Small intestine (tissue), 7 donors: Measurements from ENCODE around the gene WRAP53. TPM values are rescaled to one million over a fixed set of nuclear protein-coding genes. Genes with fewer than 3 reads are reported as not detected.

Experiments
- DNase-seq, 2 donors: peaks; one replicate each; pipeline versions ENCODE4 v3.0.0 to v3.0.0-alpha.2; 2013
- FAIRE-seq: peaks from 2 replicates; lab custom pipeline; 2012; peaks lifted over from hg19 to GRCh38; lab: Jason Lieb, UNC
- H3K27ac ChIP-seq, 3 donors: one replicate each; pipeline ENCODE4 v1.5.1; 2013; ENCODE audit warnings: low read length in 2 of 3, mild to moderate bottlenecking in 2 of 3, control low read depth in 1 of 3, inconsistent platforms in 1 of 3, low read depth in 1 of 3, moderate library complexity in 1 of 3
- H3K27me3 ChIP-seq, 3 donors: one replicate each; pipeline ENCODE4 v1.6.1; 2013; ENCODE audit warnings: low read length in 3 of 3, inconsistent platforms in 1 of 3; ENCODE audit not compliant: control insufficient read depth in 3 of 3, insufficient read depth in 3 of 3
- H3K36me3 ChIP-seq, 3 donors: one replicate each; pipeline ENCODE4 v1.6.1; 2013; ENCODE audit warnings: low read length in 3 of 3, inconsistent platforms in 1 of 3, low read depth in 1 of 3, mild to moderate bottlenecking in 1 of 3, moderate library complexity in 1 of 3; ENCODE audit not compliant: control insufficient read depth in 3 of 3, insufficient read depth in 2 of 3
- H3K4me1 ChIP-seq, 3 donors: one replicate each; pipeline ENCODE4 v1.6.1; 2013; ENCODE audit warnings: low read length in 2 of 3, inconsistent platforms in 1 of 3, low read depth in 1 of 3, mild to moderate bottlenecking in 1 of 3, moderate library complexity in 1 of 3; ENCODE audit not compliant: control insufficient read depth in 3 of 3, insufficient read depth in 2 of 3
- H3K4me3 ChIP-seq, 3 donors: one replicate each; pipeline ENCODE4 v1.5.1; 2013; ENCODE audit warnings: low read length in 3 of 3, control low read depth in 1 of 3, inconsistent platforms in 1 of 3, low read depth in 1 of 3, mild to moderate bottlenecking in 1 of 3, moderate library complexity in 1 of 3
- H3K9me3 ChIP-seq, 2 donors: one replicate each; pipeline ENCODE4 v1.6.1; 2013; ENCODE audit warnings: low read depth in 1 of 2, low read length in 1 of 2; ENCODE audit not compliant: control insufficient read depth in 2 of 2, insufficient read depth in 1 of 2
- WGBS, 3 donors: extraction: QIAGEN DNeasy Blood & Tissue Kit; methylation state at CpG; one replicate each; pipeline ENCODE4 v1.1.7; 2013; 5-methylcytosine and 5-hydroxymethylcytosine counted together
- polyA plus RNA-seq, 4 donors: library from polyadenylated mRNA; stranded (reverse) in 3 of 4; unstranded in 1 of 4; fragments of 200-250 nt in 3 of 4; fragments of 120-200 nt in 1 of 4; gene quantifications; one replicate each; pipeline versions ENCODE4 v1.2.1 to v1.2.3, GENCODE V29; 2013
- donor health status: healthy with polysubstance abuse.
- donor health status: control.
- donor health status: control.
- donor health status: Bipolar disorder and iron deficiency.
- donor health status: healthy.

Gene WRAP53
- polyA plus RNA-seq, 4 donors, result 7.1 to 17.7 (median 11.2) TPM

- FAIRE-seq (no peak), DNase-seq (no peak)
- peaks cover 0 to 69% (median 0%) of the 10 kb centered on the region in 3 donors for H3K27me3 ChIP-seq
These were observed 27.9 kb downstream of the WRAP53 start for GRCh38 chr17:7715936-7716886.

DNA sequence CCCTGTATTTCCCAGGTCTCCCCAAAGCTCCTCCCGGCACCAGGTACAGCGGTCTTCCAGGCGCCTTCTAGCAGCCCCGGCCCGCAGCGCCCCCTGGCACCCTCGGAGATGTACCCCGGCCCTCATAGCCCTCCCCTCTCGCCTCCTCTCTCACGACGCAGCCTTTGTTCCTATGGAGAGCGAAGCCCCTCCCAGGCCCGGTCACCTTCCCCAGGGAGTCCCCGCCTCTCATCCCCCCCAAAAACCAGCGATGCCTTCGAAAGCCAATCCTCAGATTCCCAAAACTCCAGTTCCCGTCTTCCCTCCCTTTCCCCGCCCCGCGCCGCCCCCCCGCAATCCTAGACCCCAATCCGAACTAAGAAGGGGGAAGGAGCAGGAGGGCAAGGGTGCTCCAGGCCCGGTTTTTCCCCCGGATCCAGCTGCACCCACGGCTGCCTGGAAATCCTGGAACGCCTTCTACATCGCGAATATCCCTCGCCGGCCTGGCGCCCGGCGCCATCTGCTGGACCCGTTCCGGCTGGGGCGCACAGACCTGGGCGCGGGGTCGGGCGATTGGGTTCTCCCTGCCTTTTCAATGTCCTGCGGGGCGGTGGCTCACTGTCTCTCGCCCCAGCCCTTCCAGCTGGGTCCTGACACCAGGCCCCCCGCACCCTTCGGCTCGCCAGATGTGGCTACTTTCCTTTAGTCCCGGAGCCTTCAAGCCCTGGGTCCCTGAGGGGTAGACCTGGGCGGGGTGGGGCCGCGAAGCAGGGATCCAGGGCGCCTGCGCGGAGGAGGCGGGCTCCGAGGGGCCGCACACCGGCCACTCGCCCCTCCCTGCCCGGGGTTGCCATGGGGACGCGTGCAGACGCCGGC is 28.9 kb downstream of the WRAP53 start, which contains the start of gene DNAH2:
TSS of gene DNAH2 (plus strand) at position 844 of the 855 bp plus-strand sequence. CDS start 1,991 bp downstream, outside the sequence.
- Histone ChIP-seq H3K27me3 (peaks cover 0 to 62% (median 0%) of the 10 kb centered on the region in 3 donors), H3K9me3 (no peaks in the 10 kb centered on the region), H3K36me3 (no peaks in the 10 kb centered on the region), H3K27ac (peak within 1 kb of the TSS in 1 of 3 donors; percentile 54), H3K4me1 (peaks cover 0 to 14% (median 6%) of the 10 kb centered on the region in 3 donors), H3K4me3 (peak within 1 kb of the TSS; percentile 31 to 65 (median 33))
- 1% methylated on average over 51 to 64 of the region's 64 CpGs for WGBS, 3 donors
- FAIRE-seq (no peak), DNase-seq (peak; percentile 53 to 88)

More at GRCh38 chr17:7715936-7716886, 27.9 kb downstream of the WRAP53 start:
- WGBS, 3 donors, result 21 to 36% (median 25%) methylated on average over 19 to 20 of the region's 20 CpGs
- Histone ChIP-seq H3K27ac (peak overlapping the region in 1 of 3 donors; percentile 54), H3K4me1 (peaks cover 0 to 14% (median 6%) of the 10 kb centered on the region in 3 donors), H3K4me3 (peak overlapping the region in 1 of 3 donors; percentile 65), H3K36me3 (no peaks in the 10 kb centered on the region), H3K9me3 (no peaks in the 10 kb centered on the region)

- DNase-seq, result peak; percentile 32 to 44
- H3K27ac ChIP-seq, result no peak overlapping the region
- H3K9me3 ChIP-seq, result no peaks in the 10 kb centered on the region
- H3K4me3 ChIP-seq, result peak overlapping the region; percentile 31 to 65 (median 33)
- peaks cover 0 to 58% (median 0%) of the 10 kb centered on the region in 3 donors for H3K27me3 ChIP-seq
- peaks cover 0 to 14% (median 6%) of the 10 kb centered on the region in 3 donors for H3K4me1 ChIP-seq
- no peaks in the 10 kb centered on the region for H3K36me3 ChIP-seq
- no peak for FAIRE-seq
- WGBS, 3 donors, result 2 to 5% (median 3%) methylated on average over 16 of the region's 16 CpGs
These were observed 29.6 kb downstream of the WRAP53 start for GRCh38 chr17:7717756-7718350.

DNA sequence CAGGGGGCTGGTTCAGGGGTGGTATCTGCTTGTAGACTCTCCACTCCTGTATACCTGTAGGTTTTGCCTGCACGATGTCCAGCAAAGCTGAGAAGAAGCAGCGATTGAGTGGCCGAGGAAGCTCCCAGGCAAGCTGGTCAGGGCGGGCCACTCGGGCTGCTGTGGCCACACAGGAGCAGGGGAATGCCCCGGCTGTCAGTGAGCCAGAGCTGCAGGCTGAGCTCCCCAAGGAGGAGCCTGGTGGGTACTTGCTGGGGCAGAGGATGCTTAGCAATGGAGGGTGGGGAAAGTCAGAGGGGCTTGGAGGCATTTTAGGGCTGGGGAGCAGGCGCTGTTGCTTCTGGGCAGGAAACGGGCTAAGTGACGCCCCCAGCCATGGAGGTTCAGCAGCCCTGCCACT is 31.4 kb downstream of the WRAP53 start:
- Histone ChIP-seq H3K27me3 (peaks cover 0 to 43% (median 4%) of the 10 kb centered on the region in 3 donors), H3K4me1 (peaks cover 0 to 14% (median 6%) of the 10 kb centered on the region in 3 donors), H3K9me3 (no peaks in the 10 kb centered on the region), H3K27ac (no peak overlapping the region), H3K4me3 (no peak overlapping the region), H3K36me3 (no peaks in the 10 kb centered on the region)
- DNase-seq (no peak), FAIRE-seq (no peak)
- 77 to 89% (median 83%) methylated on average over 9 of the region's 9 CpGs for WGBS, 3 donors

DNA sequence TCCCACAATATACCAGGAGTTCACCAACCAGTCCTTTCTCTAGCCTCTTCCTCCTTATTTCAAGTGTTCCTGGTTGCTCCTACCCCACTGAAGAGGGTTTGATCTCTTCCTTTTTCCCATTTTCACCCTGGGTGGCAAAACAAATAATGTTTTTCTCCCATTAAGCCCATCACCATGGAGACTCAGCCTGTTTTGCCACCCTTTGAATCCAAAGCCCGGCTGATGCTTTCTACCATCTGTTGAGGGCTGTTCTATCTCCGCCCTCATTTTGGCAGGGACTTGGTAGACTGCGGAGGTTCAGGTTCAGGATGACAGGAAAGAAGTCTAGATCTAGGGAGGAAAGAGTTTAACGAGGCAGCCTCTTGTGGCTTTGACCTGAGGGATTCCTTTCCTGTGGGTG is 31.8 kb downstream of the WRAP53 start:
- H3K9me3 ChIP-seq, result no peaks in the 10 kb centered on the region
- H3K4me1 ChIP-seq, result peaks cover 0 to 14% (median 6%) of the 10 kb centered on the region in 3 donors
- no peak overlapping the region for H3K27ac ChIP-seq
- H3K4me3 ChIP-seq, result no peak overlapping the region
- no peak for FAIRE-seq
- no peak for DNase-seq
- 54 to 69% (median 55%) methylated on average over 4 of the region's 4 CpGs for WGBS, 3 donors
- peaks cover 0 to 39% (median 4%) of the 10 kb centered on the region in 3 donors for H3K27me3 ChIP-seq
- H3K36me3 ChIP-seq, result no peaks in the 10 kb centered on the region

DNA sequence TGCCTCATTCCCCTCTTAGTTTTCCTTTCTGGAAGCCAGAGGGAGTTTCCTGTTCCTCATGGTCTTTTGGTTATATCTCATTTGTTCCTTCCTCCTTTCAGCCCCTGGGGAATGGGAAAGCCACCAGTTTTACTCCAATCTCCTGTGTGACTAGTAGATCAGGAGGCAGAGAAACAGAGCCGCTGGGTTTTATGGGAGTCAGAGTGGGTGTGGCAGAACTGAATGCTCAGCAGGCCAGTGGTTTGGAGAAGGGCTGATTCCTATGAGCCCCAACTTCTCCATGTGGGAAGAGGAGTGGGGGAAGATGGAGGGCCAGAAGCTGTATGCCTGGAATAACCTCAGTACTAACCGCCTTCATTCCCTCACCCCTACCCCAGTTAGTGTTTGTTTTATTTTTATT is 33.3 kb downstream of the WRAP53 start:
- H3K27ac ChIP-seq, result no peak overlapping the region
- no peaks in the 10 kb centered on the region for H3K36me3 ChIP-seq
- no peak overlapping the region for H3K4me3 ChIP-seq
- peaks cover 0 to 8% (median 4%) of the 10 kb centered on the region in 3 donors for H3K4me1 ChIP-seq
- H3K9me3 ChIP-seq, result no peaks in the 10 kb centered on the region
- FAIRE-seq, result no peak
- no peak for DNase-seq
- H3K27me3 ChIP-seq, result peaks cover 0 to 24% (median 4%) of the 10 kb centered on the region in 3 donors
- 44 to 59% (median 54%) methylated on average over 2 of the region's 2 CpGs for WGBS, 3 donors

- WGBS, 3 donors, result 56 to 64% (median 61%) methylated on average over 3 of the region's 3 CpGs
- Histone ChIP-seq H3K27me3 (peaks cover 0 to 4% (median 0%) of the 10 kb centered on the region in 3 donors), H3K4me1 (no peaks in the 10 kb centered on the region), H3K27ac (no peak overlapping the region), H3K36me3 (no peaks in the 10 kb centered on the region), H3K4me3 (no peak overlapping the region), H3K9me3 (no peaks in the 10 kb centered on the region)
- FAIRE-seq, result no peak
- no peak for DNase-seq
These were observed 39.6 kb downstream of the WRAP53 start for GRCh38 chr17:7727886-7728285.
